Uterus (tissue), 4 donors: ENCODE results near the gene LRRC28. TPM values are rescaled to one million over a fixed set of nuclear protein-coding genes. Genes with fewer than 3 reads are reported as not detected.

Experiments
- DNase-seq, 2 donors: peaks; one replicate each; pipeline ENCODE4 v3.0.0-alpha.2; 2019 to 2020
- H3K27ac ChIP-seq, 2 donors: fragments of 200-600 bp; sonication (generic); 1 replicate in 1 of 2; 2 replicates in 1 of 2; pipeline ENCODE4 v1.5.1; 2016 to 2018
- H3K27me3 ChIP-seq, 2 donors: fragments of 200-600 bp; sonication (generic); one replicate each; pipeline ENCODE4 v1.5.1; 2018 to 2019; ENCODE audit warnings: control low read depth in 1 of 2
- H3K36me3 ChIP-seq, 2 donors: fragments of 200-600 bp; sonication (generic); one replicate each; pipeline ENCODE4 v1.5.1; 2019; ENCODE audit warnings: control low read depth in 1 of 2
- H3K4me1 ChIP-seq, 2 donors: fragments of 200-600 bp; sonication (generic); one replicate each; pipeline ENCODE4 v1.5.1; 2018 to 2019; ENCODE audit warnings: control low read depth in 1 of 2
- H3K4me3 ChIP-seq, 2 donors: fragments of 200-600 bp; sonication (generic); 1 replicate in 1 of 2; 2 replicates in 1 of 2; pipeline ENCODE4 v1.5.1; 2018 to 2019; ENCODE audit warnings: mild to moderate bottlenecking in 1 of 2
- H3K9me3 ChIP-seq, 2 donors: fragments of 200-600 bp; sonication (generic); one replicate each; pipeline ENCODE4 v1.5.1; 2019; ENCODE audit warnings: control low read depth in 1 of 2
- CTCF ChIP-seq, 4 experiments: fragments of 200-600 bp in 2 of 4; fragments of 450-650 bp in 2 of 4; sonication (generic) in 2 of 4; IDR thresholded peaks; one replicate each; pipeline ENCODE4 v1.5.1; 2016 to 2019; ENCODE audit warnings: antibody characterized with exemption in 4 of 4, mild to moderate bottlenecking in 2 of 4, moderate library complexity in 1 of 4
- POLR2A ChIP-seq, 2 donors: fragments of 450-650 bp; IDR thresholded peaks; one replicate each; pipeline ENCODE4 v1.6.1; 2016; ENCODE audit warnings: antibody characterized with exemption in 2 of 2, mild to moderate bottlenecking in 1 of 2, moderate library complexity in 1 of 2
- intact Hi-C: fragments of 100-400 bp; cut with DNase I; formaldehyde crosslinking; loops from one replicate; pipeline ENCODE4 v1.15.1; 2023; ENCODE audit warnings: low total_unique reads
- total RNA-seq, 4 donors: library from RNA; depleted of rRNA in 3 of 4; stranded (reverse); fragments of >200 nt in 3 of 4; gene quantifications; one replicate each; pipeline versions ENCODE4 v1.1.0 to v1.2.4, GENCODE V29; 2014 to 2023
- donor health status: DM: yes; HTN: yes; CAD: no.

Gene LRRC28
- total RNA-seq, 4 donors from 2014 or later = 28.8 to 50.3 (median 35.5) TPM

- intact Hi-C loops = no loop called here
Observed at GRCh38 chr15:99421172-99421656, 169.9 kb downstream of the LRRC28 start.

GRCh38 chr15:99421758-99422157 lies 170.5 kb downstream of the LRRC28 start:
- H3K27ac ChIP-seq = no peak overlapping the region
- no peaks in the 10 kb centered on the region for H3K36me3 ChIP-seq
- H3K9me3 ChIP-seq = no peaks in the 10 kb centered on the region
- H3K4me3 ChIP-seq = no peak overlapping the region
- no peak for DNase-seq
- TF ChIP-seq POLR2A (IDR thresholded peaks at IDR 0.05) (no peak), CTCF (IDR thresholded peaks at IDR 0.05) (no peak)
- H3K4me1 ChIP-seq = peaks cover 0 to 16% of the 10 kb centered on the region in 2 donors
- intact Hi-C loops = no loop called here
- H3K27me3 ChIP-seq = no peaks in the 10 kb centered on the region

More at GRCh38 chr15:99421172-99421656, 169.9 kb downstream of the LRRC28 start:
- no peak overlapping the region for H3K27ac ChIP-seq
- no peaks in the 10 kb centered on the region for H3K36me3 ChIP-seq
- no peak for DNase-seq
- H3K4me1 ChIP-seq = peaks cover 0 to 16% of the 10 kb centered on the region in 2 donors
- no peak overlapping the region for H3K4me3 ChIP-seq
- H3K27me3 ChIP-seq = no peaks in the 10 kb centered on the region
- H3K9me3 ChIP-seq = no peaks in the 10 kb centered on the region
- TF ChIP-seq POLR2A (IDR thresholded peaks at IDR 0.05) (no peak), CTCF (IDR thresholded peaks at IDR 0.05) (no peak)

GRCh38 chr15:99423186-99424130 lies 172.2 kb downstream of the LRRC28 start:
- Histone ChIP-seq H3K27ac (no peak overlapping the region), H3K27me3 (no peaks in the 10 kb centered on the region), H3K9me3 (no peaks in the 10 kb centered on the region), H3K4me1 (peaks cover 0 to 16% of the 10 kb centered on the region in 2 donors), H3K36me3 (no peaks in the 10 kb centered on the region), H3K4me3 (no peak overlapping the region)
- intact Hi-C loops = no loop called here
- TF ChIP-seq POLR2A (IDR thresholded peaks at IDR 0.05) = no peak
- TF ChIP-seq CTCF (IDR thresholded peaks at IDR 0.05) = no peak
- peak; percentile 7 to 8 for DNase-seq

- intact Hi-C loops = no loop called here
- Histone ChIP-seq H3K4me3 (no peak overlapping the region), H3K36me3 (no peaks in the 10 kb centered on the region), H3K9me3 (no peaks in the 10 kb centered on the region), H3K27ac (peak overlapping the region; percentile 74 to 75), H3K27me3 (no peaks in the 10 kb centered on the region), H3K4me1 (peaks cover 0 to 16% of the 10 kb centered on the region in 2 donors)
- DNase-seq = peak; percentile 12 to 13
- TF ChIP-seq POLR2A (IDR thresholded peaks at IDR 0.05) = no peak
- no peak for TF ChIP-seq CTCF (IDR thresholded peaks at IDR 0.05)
Observed at GRCh38 chr15:99424131-99424571, 172.9 kb downstream of the LRRC28 start.
